NCI-H2196 treated with DMSO at 0.1 percent for 48 hours (cell line): ENCODE data around the gene FAM216B.

Experiments
- DNase-seq: peaks from one replicate; lab custom pipeline; 2025; ENCODE audit not compliant: unreplicated experiment; lab: John Stamatoyannopoulos, UW

The FAM216B gene

DNA sequence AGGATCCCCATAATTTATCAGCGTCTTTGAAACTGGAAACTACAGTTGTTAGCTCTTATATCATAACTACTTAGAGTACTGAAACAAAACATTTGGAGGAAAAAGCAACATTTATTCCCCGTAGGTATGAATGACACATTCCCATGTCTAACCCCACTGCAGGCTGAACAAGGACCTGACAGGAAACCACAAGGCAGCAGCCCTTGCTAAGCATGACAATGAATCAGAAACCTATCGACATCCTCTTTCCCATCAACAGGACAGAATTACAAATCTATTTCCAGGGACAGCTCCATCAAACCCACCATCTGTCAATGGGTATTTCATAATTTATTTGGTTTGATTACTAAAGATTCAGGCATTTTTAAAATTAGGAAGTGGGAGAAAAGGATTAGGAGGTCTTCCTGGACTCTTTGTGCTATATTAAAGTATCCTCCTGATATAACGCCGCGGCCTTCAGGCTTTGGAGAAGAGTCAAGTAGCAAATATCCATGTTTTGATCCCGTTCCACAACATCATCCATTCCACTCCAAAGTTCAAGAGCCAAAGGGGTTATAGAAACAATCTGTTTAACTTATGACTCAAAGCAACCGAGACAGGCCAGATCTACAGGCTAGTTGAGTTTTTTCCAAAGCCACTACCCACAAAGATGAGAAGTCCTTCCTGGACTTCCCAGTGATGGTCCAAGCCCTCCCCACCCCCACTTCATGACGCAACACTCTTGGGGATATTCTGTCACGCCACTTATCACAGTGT, 51.1 kb downstream of the FAM216B start:
- no peak for DNase-seq

DNA sequence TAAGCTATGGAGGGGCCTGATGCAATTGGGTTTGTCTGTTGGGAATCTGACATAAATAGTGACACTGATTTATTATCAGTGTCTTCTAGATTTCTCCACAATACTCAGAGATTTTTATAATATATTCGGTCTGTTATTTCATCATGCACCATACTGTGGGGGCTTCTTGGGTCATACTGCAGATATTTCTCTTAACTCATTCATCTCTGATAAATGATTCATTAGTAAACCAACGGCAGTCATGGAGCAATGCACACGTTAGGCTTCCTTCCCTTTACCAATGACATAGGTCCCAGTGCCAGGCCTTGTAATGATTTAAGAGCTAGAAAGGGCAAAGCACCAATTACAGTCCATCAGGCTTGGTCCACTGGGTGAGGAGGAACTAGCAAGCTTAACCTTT, 53.6 kb downstream of the FAM216B start:
- no peak for DNase-seq

DNA sequence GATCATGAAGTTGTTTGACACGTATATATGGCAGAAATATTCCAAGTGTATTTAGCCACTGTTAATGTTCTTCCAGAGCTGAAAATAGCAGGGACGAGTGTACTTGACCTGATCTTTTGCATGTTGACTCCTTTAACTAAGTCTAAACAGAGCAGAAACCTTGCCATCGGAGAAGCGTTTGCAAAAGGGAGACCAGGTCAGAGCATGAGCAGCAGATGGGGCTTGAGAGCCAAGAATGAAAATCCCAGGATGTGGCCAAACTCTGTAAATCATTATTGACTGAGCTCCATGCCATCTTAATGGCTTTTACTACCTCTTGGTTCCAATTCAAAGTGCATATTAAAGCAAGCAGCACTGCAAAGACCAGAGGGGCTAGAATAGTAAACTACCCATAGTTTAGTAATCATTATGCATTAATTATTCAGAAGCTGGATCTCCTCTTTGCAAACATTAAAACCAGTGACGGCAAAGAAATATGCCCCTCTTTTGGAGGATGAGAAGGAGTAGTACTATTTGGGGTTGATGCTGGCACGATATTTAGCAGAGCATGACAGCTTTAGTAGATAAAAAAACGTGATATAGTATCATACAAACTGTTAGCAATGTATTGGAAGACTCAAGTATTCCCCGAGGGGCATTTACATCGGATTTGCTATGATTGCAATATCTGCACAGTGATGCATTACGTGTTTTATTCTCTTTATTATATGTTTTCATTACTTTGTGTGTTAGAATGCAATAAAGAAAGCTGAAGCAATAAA, 55.7 kb downstream of the FAM216B start:
- no peak for DNase-seq
